ENCODE measurements around the gene NCS1.

DNA sequence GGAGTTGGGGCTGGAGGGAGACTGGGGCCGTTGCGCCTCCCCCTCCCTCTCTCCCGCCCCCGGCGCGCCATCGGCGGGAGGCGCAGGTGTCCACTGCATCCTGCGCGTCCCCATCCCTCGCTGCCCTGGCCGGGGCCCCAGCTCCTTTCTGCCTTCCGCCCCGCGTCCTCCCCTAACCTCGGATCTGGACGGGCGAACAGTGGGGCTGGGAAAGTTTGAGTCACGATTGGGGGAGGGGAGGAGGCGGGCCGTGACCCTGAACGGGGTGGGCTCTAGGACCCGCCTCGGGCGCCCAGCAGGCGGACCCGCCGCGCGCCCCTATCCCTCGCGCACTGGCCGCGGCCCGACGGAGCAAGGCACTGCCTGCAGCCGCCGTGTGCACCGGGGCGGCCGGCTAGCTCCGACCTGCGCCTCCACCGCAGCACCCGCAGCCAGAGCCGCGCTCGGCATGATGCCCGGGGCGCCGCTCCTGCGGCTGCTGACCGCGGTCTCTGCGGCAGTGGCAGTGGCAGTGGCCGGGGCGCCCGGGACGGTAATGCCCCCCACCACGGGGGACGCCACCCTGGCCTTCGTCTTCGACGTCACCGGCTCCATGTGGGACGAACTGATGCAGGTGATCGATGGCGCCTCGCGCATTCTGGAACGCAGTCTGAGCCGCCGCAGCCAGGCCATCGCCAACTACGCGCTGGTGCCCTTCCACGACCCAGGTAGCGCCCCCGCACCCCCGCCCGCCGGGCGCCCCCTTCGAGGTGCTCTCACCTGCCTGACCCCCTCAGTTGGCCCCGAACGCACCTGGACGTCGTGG is 93.4 kb downstream of the NCS1 start, which contains the start of gene HMCN2:
- peak; percentile 79 for TF ChIP-seq EZH2 (IDR thresholded peaks at IDR 0.05; ENCODE audit: insufficient read depth, low read length)
- TF ChIP-seq, protein P1, sequence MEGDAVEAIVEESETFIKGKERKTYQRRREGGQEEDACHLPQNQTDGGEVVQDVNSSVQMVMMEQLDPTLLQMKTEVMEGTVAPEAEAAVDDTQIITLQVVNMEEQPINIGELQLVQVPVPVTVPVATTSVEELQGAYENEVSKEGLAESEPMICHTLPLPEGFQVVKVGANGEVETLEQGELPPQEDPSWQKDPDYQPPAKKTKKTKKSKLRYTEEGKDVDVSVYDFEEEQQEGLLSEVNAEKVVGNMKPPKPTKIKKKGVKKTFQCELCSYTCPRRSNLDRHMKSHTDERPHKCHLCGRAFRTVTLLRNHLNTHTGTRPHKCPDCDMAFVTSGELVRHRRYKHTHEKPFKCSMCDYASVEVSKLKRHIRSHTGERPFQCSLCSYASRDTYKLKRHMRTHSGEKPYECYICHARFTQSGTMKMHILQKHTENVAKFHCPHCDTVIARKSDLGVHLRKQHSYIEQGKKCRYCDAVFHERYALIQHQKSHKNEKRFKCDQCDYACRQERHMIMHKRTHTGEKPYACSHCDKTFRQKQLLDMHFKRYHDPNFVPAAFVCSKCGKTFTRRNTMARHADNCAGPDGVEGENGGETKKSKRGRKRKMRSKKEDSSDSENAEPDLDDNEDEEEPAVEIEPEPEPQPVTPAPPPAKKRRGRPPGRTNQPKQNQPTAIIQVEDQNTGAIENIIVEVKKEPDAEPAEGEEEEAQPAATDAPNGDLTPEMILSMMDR (IDR thresholded peaks at IDR 0.05; ENCODE audit: insufficient read depth, low read depth, low read length), result no peak

Data from astrocyte (in vitro differentiated cells and primary cell).